Activated CD4-positive, alpha-beta T cell treated with anti-CD3 and anti-CD28 coated beads, Interleukin-2, amount 50 U/mL, for 4 hours (primary cell): ENCODE results near the gene AOPEP.

Experiments used
- DNase-seq, 2 experiments: peaks; one replicate each; pipeline ENCODE4 v3.0.0-alpha.2; 2020

Gene AOPEP

GRCh38 chr9:94975480-94975879, 249.0 kb downstream of the AOPEP start:
- DNase-seq = no peak

DNA sequence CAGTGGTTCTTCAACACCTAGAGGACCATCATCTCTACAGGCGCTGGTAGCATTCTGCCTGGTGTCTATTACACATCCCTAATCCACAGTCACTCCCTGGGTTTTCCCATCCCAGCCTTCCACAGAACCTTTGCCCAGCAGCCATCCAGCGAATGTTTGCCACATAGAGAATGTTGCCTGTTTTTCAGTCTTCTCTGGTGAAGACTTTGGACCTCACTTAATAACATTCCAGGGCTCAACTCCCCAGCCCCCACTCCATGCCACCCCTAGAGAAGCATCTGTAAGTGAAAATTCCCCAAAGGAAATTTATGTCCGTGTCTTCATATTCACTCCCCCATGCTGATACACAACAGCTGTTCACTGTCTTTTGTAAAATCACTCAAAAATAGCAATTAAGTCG, 249.6 kb downstream of the AOPEP start:
- DNase-seq = no peak

DNA sequence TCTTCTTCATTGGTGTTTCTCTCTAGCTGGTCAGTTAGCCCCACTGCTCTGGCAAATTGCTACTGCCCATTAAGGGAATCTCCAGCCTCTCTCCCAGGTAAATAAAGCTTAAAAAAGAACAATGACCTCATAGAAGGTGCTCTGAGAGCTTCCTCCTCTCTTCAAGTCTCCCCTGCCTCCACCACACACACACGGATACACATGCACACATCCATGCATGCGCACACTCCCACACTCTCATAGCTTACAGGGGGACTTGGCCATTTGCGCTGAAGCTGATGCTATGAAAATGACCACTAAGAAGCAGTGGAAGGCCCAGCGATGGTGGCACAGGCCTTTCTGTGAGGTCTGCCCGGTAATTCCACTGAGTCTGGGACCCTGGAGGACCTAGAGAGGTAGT, 250.9 kb downstream of the AOPEP start:
- DNase-seq = no peak

DNA sequence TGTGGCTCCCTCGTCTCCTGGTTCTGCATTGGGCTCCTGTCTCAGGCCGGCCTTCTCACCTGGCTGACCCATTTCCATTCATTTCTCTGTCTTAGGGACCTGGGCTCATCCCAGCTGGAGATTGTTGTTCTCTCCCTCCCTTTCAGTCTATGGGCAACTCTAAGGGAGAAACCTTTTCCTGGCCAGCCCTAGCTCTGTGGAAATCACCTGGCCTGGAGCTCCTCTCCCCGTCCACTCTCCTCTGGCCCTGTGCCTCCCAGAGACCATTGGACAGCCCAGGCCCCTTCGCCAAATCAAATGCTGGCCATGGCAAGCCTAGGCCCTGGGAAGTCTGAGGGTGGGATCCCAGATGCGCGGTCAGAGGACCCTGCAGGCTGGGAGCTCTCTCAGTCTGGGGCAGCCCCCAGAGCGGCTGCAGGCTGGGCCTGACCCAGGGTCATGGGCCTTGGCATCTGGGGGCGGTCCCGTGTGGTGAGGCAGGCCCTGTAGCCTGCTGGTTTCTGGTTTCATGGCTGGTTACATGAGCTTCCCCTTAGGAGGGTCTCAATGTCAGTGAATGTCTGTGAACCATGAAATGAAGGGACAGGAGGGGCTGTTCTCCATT, 253.5 kb downstream of the AOPEP start:
- DNase-seq = no peak

DNA sequence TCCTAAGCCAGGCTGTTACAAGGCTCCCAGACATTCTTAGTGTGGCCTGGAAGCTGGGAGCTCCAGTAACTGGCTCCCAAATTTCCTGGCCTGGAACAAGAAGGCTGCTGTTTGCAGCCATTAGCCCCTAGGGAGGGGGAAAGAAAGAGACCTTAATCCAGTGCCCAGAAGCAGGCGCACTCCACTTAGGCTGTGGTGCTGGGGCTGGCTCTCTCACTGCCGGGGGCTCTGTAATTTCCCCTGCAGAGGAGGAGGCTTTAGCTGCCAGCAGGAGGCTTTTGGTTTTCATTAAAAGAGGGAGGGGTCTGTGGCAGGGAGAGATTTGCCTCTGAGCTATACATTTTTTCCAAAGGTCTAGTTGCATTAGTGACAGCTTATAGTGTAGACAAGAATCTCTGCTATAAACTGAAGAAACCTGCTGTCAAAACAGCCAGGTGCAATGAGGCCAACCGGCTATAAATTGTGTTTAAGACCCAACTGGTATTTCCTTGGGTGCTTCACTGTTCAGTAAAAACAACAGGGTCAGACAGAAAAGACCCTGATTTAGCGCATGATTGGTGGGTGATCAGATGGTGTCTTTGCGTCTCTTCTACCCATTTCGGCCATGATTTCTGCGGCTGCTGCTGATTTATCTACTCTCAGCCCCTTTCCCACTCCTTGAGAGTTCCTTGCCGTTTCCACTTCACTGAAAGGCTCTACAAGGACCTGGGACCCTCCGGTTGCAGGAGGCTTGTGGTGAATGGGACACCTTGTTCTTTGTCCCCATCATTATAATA, 254.6 kb downstream of the AOPEP start:
- no peak for DNase-seq

DNA sequence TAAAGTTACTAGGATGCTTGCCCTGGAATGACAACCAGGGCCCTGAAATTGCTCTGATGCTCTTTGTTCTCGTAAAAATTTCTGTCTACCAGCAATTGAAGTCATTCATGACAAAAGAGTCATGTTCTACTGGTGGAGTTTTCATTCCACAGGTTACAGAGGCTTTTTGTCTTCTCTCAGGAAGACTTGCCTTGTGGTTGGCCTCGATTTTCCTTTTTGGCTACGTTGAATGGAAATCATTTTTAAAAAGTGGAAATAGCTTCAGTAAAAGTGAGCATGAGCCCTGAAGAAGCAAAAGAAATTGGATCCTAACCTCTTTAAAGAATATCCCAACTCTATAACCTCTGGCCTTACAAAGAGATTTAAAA, 255.2 kb downstream of the AOPEP start:
- no peak for DNase-seq

- no peak for DNase-seq
Observed at GRCh38 chr9:94982211-94982610, 255.7 kb downstream of the AOPEP start.

DNA sequence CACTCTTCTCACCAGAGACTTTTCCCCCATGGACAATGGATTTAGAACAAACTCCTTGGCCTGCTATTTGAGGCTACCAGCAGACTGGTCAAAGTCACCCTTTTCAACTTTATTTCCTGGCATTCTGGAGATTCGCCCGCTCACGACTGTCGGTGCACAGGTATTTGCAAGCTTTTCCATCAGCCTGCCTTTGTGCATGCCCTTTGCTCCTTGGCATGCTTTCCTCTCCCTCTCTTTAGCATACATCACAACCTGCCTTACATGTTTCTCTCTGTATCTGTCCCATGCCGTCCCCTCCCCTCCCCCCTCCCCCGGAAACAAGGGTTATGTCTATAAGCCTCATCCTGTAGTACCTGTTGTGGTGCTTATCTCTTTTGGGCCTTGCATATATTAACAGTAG, 257.1 kb downstream of the AOPEP start:
- no peak for DNase-seq

GRCh38 chr9:94984891-94985476, 258.5 kb downstream of the AOPEP start:
- no peak for DNase-seq

GRCh38 chr9:94985649-94986048, 259.1 kb downstream of the AOPEP start:
- DNase-seq = no peak

- no peak for DNase-seq
Observed at GRCh38 chr9:94987731-94988130, 261.2 kb downstream of the AOPEP start.

DNA sequence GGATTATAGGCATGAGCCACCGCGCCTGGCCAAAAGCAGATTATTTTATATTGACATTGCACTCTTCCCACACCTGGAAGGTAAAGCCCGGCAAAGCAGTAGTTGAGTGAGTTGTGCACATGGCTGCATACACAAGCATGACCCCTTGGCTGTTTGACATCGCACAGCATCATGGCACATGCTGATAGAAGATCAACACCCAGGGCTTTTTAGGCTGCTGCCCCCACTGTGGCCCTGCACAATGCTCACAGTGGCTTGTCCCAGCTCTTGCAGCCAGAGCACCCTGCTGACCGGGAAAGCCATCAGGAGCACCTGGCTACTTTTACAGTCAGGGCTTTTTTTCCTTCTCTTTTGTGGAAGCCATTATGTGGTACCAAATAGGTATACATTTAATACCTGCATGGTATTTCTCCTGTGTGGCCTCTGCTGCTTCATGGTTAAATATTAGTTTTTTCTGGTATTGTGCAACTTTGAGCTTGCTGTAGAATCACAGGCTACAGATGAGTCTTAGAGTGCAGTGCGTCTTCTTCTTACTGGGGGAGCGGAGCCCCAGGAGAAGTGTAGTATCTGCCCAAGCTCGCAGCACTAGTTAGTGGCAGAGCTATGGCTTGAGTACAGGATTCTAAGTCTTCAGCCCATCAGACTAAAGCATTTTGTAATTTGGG, 264.5 kb downstream of the AOPEP start:
- no peak for DNase-seq

- DNase-seq = no peak
Observed at GRCh38 chr9:94991961-94992907, 265.7 kb downstream of the AOPEP start.

- DNase-seq = no peak
Observed at GRCh38 chr9:94993160-94993820, 266.8 kb downstream of the AOPEP start.

DNA sequence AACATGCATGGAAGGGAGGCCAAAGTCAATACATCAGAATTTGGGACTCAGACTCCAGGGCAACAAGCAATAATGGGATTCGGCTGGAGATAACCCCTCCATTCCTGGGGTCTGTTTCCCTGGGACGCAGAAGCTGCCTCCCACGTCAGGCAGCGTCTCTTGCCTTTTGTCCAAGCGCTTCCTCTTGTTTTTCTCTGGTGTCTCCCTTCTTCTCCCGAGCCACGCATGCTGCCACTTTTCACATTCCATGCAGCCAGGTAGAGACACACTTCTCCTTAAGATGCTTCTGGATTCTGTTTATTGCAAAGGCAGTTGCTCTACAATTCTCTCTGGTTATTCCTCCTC, 267.3 kb downstream of the AOPEP start:
- no peak for DNase-seq

DNA sequence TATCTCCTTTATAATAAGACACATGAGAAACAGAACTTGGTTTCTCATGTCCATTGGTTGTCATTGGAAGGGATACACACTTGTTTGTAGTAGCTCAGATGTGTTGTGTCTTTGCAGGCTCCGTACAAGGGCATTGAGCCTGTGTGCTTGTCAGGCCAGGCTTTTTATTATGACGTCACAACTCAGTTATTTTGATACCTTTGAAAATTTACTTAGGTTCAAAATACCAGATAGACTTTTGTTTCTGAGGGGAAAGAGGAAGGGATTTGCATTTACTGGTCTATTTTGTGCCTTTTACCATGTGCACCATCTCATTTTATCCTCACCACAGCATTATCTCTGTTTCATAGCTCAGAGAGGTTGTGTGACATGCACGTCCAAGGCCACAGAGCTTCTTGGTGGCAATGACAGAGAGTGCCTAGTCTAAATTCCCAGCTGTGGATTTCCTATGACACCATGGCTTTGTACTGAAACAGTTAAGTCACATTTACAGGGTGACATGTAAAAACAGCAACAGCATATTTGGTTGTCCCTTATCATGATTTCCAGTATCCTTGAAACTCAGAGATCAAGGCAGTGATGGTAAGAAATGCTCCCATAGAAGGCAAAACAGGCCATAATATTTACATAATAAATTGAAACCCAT, 268.7 kb downstream of the AOPEP start:
- DNase-seq = no peak

GRCh38 chr9:94996641-94997040, 270.1 kb downstream of the AOPEP start:
- no peak for DNase-seq

- no peak for DNase-seq
Observed at GRCh38 chr9:94997727-94998126, 271.2 kb downstream of the AOPEP start.

- DNase-seq = no peak
Observed at GRCh38 chr9:94999832-95000231, 273.3 kb downstream of the AOPEP start.

GRCh38 chr9:95000821-95001220, 274.3 kb downstream of the AOPEP start:
- DNase-seq = no peak

DNA sequence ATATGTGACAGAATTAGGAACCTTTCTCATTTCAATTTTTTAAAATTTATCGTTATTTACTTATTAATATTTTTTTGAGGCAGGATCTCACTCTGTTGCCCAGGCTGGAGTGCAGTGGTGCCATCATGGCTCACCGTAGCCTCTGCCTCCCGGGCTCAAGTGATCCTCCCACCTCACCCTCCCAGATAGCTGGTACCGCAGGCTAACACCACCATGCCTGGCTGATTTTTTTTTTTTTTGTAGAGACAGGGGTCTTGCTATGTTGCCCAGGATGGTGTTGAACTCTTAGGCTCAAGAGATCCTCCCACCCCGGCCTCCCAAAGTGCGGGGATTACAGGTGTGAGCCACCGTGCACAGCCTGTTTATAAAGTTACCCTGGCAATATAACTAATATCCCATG, 275.2 kb downstream of the AOPEP start:
- DNase-seq = no peak
